DMS 273 (cell line): ENCODE data around the gene MRPS27.

Experiments
- DNase-seq: peaks from one replicate; lab custom pipeline; 2025; ENCODE audit not compliant: unreplicated experiment; lab: John Stamatoyannopoulos, UW

Gene MRPS27

DNA sequence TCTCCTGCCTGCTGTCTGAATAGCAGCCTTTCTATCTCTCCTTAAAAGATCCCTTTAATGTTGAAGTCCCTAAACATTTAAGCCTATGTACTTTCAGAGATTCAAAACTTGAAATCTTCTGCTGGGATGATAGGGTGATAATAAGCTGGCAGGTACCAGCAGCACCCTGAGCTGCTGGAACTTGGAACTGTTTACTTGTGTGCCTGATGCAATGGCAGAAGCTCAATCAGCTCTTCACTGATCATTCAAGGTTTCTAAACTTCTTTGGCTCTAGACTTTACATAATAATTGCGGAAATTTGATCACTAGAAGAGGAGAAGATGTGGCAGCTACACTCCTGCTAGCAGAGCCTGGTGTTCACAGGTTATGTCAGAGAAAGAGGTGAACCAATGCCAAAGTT lies 27.6 kb downstream of the MRPS27 start:
- peak; percentile 51 for DNase-seq

DNA sequence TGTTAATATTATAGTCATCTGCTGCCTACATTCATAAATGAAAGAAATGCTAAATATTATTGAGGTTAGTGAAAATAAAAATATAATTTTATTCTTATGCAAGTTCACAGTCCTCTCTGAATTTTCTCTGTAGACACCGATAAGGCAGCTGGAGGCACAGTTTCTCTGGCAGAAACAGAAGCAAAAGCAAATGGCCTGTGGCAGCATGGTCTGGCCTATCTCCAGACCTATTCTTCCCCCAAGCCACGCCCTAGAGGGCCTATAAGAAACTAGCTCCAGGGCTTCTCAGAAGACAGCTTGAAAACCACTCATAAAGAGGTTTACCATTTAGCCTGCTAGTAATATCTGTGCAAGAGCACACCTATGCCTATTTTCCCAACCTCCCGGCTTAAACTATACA lies 28.4 kb downstream of the MRPS27 start:
- peak; percentile 92 for DNase-seq

DNA sequence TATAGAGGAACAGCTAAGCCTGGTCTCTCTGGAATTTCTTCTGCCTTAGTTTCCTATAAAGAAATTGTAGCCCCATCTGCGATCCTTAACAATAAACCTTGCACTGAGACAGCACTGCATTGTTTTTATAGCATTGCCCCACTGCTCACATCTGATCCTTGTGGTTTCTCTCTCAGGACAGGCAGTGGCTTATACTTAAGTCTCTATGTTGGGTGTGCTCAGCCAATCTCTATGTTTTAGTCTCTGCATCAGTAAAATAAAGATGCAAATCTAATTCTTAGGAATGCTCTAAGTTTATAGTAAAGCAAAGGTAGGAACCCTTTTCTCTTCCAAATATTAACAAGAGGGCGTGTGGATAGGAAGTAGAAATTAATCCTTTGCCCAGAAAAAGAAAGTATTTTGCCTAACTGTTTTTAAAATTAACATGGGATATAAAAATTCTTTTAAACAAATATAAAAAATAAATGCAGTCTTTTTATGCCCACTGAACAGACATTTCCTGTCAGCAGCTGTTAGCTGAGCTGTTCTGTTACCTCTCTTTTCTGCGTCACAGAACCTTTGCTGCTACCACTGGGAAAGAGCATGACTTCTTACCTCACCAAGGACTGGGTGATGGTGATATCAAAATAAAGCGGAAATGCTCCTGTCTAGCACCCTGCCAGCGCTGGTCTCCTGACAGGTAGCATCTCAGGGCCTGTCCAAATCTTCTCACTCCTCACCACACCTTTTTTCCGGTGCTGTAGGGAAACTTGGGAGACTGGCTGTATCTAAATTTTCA lies 29.5 kb downstream of the MRPS27 start:
- no peak for DNase-seq

DNA sequence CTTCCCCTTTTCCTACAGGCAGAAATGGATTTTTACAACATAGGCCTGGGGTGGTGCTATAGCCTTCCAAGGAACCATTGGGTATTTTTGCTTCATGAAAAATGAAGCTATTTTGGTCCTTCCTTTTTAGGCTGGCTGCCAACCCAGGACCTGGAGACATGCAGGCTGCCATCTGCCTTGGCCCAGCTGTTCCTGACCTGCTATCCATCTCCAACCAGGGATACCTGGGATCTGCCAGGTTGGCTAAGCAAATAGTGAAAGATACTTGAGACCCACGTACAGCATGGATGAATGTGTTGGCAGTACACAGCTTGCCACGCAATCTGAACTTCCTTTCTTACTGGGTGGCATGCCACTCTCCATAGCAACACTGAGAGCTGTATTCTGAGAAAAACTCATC lies 31.1 kb downstream of the MRPS27 start:
- DNase-seq = peak; percentile 99

DNA sequence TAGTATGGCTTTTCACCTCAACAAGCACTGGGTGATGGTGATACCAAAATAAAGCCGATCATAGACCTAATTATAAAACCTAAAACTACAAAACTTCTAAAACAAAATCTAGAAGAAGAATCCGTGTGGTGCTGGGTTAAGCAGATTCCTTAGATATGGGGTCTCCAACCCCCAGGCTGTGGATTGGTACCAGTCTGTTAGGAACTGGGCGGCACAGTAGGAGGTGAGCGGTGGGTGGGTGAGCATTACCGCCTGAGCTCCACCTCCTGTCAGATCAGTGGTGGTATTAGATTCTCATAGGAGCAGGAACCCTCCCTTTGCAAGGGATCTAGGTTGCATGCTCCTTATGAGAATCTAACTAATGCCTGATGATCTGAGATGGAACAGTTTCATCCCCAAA lies 33.2 kb downstream of the MRPS27 start:
- DNase-seq = peak; percentile 74

DNA sequence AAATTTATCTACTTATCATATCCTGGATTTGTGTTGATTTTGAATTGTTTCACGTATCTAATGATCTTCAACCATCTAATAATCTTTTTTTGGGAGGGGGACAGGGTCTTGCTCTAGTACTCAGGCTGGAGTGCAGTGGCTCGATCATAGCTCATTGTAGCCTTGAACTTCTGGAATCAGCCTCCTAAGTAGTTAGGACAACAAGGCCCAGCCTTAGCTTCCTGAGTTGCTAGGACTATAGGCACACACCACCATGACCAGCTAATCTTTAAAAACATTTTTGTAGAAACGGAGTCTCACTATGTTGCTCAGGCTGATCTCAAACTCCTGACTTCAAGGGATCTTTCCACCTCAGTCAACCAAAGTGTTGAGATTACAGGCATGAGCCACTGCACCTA lies 34.6 kb downstream of the MRPS27 start:
- no peak for DNase-seq

DNA sequence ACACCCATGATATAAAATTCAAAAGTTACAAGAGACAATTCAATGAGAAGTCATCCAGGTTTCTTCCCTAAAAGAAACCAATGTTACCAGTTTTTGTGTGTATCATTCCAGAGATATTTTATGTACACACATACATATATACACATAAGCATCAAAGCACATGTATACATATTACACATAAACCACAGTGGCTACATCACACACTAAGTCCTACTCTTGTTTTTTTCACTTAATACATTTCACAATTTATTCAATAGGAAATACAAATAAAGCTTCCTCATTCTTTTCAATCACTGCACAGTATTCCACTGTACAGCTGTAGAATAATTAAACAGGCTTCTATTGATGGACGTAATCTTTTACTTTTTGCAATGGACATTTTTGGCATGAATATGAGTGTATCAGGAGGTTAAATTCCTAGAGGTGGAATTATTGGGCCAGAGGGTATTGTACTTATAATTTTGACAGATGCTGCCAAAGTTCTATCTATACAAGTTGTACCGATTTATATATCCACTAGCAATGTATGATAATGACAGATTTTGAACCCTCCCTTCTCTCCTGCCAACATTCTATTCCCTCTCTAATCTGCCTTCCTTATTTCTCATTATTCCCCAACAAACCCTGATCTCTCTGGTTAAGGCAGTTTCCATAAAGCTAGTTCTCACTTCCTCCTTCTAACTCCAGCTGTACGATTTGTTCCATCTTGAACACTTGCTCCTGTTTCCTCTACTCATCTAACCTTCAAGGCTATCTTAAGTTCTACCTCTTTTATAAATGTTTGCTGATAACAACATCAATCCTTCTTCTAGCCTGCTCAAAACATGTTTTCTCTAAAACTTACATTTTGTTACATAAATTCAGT lies 35.2 kb downstream of the MRPS27 start:
- DNase-seq = no peak

DNA sequence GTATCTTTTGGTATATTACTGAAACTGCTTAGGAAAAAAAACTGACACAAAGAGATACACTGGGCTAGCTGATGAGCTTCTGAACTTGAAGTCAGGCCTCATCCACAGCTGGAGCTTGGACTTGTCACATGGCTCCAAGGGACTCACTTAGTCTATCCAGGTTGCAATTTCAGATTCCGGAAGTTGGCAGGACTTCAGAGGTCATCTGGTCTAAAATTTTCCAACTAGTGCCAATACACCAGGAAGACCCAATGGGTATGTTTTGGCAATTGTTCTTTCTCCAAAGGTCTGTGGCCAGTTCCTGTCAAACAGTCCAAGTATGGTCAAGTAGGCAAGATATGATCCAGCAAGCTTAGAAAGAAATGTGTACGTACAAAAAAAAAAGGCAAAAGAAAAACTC lies 36.7 kb downstream of the MRPS27 start:
- peak; percentile 62 for DNase-seq

DNA sequence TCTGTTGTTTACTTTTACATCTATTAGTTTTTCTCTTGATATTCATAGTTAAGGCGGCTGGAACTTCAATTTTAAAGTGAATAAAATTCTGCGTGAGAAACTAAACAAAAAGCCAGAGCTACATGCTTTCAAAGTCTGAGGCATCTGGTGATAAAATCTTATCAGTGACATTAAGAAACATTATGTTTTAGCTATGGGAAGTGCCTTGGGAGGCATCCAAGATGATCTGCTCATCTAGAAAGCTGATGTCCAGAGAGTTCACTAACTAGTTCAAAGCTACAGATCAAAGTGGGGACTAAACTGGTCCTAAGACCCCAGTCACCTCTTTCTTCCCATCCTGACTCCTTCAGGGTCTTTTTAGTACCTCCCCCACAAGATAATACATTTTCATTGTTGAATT lies 37.2 kb downstream of the MRPS27 start:
- peak; percentile 67 for DNase-seq

DNA sequence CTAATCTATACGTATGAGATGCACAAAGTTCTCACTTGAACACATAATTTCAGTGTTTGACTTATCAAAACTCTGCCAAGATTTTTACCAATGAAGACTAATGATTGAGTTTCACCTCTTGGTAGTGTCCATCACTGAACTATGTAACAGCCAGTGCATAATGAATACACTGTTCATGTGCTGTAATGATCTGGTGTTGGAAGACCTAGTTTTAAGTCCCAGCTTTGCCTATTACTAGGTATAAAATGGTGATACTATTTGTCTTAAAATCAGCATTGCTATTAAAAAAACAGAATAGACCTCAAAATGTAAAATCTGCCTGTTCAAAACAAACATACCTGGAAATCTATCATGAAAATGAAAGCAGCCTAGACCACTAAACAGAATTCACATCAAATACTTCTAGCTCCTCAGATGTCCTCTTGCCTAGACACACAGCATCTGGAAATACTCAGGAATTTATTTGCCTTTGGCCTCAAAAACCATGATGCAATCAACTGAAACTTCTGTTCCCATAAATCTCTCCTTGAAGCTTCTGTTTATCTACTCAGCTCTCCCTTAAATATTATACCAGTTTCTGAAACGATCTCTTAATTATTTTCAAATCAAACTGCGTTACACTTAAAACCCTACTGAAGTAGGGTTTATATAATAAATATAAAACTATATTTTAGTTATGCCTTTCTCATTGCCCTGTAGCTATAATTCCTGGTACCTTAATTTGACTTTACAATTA lies 38.1 kb downstream of the MRPS27 start:
- peak; percentile 82 for DNase-seq

DNA sequence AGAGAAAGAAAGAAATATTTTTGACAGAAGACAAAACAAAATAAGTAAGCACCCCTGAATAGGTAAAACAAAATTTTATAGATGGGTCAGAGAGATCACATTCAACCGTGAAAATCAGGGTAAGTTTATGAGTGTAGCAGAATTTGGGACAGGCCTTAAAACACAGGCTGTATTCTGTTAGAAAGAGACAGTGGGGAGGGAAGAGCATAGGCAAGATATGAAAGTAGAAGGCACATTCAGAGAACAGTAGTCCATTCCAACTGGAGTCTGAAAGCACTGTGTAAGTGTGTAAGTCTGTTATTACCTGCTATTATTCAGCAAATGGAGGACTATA lies 38.6 kb downstream of the MRPS27 start:
- no peak for DNase-seq

DNA sequence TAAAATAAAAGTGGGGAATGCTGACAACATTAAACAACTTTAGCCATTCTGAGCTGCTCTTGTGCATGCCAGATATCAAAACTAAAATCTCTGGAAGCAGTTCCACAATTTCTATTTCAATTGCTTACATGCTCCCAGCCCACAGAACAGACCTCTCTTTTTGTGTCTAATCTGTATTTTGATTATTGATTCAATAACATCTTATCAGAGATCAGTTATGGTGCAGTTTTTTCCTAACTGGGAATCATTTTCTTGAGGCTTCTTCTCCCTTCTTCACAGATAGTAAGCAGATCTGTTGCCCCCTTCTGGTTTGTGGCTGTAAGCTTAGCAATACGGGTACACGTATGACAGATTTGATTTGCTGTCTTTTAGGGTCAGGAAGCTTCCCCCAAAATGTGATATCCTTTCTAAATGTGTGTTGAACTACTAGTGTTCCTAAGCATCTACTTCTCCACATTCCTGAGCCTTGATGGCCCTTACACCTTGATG lies 39.4 kb downstream of the MRPS27 start:
- DNase-seq = peak; percentile 77

DNA sequence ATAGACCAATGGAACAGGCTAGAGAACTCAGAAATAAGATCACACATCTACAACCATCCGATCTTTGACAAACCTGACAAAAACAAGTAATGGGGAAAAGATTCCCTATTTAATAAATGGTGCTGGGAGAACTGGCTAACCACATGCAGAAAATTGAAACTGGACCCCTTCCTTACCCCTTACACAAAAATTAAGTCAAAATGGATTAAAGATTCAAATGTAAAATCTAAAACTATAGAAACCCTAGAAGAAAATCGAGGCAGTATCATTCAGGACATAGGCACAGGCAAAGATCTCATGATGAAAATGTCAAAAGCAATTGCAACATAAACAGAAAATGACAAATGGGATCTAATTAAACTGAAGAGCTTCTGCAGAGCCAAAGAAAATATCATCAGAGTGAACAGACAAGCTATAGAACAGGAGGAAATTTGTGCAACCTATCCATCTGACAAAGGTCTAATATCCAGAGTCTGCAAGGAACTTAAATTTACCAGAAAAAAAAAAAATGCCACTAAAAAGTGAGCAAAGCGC lies 43.8 kb downstream of the MRPS27 start:
- DNase-seq = no peak

DNA sequence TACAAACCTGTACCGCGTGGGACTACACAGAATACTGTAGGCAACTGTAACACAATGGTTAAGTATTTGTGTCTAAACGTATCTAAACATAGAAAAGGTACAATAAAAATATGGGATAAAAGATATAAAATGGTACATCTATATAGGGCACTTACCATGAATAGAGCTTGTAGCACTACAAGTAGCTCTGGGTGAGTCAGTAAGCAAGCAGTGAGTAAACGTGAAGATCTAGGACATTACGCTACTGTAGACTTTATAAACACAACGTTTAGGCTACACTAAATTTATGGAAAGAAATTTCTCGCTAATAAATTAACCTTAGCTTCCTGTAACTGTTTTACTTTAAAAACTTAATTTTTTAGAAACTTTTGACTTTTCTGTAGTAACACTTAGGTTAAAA lies 46.5 kb downstream of the MRPS27 start:
- no peak for DNase-seq

DNA sequence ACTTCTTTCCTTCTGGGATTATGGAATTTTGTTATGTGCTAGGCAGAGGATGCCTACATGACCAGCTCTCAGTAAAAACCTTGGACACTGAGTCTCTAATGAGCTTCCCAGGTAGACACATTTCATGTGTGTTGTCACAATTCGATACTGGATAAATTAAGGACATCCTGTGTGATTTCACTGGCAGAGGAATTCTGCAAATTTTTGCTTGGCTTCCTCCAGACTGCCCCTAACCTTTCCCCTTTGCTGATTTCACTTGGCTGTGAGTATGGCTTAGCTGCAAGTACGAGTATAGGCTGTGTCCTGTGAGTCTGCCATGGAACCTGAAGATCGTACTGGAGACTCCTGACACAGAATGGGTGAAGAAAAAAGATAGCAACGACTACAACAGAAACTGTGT lies 47.6 kb downstream of the MRPS27 start:
- peak; percentile 54 for DNase-seq

DNA sequence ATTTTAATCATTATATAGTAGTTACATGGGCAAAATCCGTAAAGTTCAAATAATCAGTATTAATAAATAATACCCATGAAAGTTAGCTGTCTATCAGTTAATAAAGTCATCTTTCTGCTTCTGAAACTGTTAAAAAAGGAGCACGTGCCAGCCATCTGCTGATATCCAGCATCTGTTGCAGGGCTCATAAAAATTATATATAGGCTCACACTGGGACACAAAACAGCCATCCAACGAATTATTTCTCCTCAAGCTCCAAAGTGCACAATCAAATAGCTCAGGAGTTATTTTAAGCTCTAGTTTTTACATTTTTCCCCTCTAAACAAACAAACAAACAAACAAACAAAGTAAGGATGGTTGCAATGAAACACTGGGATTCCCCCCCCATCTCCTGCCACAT lies 48.3 kb downstream of the MRPS27 start:
- DNase-seq = peak; percentile 83

DNA sequence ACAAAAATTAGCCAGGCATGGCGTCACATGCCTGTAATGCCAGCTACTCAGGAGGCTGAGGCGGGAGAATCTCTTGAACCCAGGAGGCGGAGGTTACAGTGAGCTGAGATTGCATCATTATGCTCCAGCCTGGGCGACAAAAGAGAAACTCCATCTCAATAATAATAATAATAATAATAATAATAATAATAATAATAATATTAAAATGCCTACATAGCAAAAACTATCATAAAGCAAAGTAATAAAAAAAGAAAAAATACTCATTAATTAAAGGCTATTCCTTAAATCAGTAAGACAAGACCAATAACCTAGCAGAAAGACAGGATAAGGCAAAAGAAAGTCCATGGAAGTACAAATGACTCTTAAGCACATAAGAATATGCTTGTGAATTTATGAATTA lies 50.0 kb downstream of the MRPS27 start:
- no peak for DNase-seq

DNA sequence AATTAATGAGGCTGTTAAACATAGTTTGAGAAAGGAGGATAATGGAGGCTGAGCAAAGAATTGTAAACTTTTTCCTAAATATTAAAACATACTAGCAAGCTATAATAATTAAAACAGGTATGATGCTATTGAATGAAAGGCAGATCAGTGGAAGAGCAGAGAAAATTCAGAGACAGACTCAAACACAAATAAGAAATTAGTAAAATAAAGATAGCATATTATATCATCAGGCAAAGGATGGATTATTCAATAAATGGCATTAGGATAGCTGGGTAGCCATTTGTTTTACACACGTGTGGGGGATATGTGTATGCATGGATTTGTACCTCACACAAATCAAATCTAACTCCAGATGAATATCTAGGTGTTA lies 50.6 kb downstream of the MRPS27 start:
- no peak for DNase-seq

DNA sequence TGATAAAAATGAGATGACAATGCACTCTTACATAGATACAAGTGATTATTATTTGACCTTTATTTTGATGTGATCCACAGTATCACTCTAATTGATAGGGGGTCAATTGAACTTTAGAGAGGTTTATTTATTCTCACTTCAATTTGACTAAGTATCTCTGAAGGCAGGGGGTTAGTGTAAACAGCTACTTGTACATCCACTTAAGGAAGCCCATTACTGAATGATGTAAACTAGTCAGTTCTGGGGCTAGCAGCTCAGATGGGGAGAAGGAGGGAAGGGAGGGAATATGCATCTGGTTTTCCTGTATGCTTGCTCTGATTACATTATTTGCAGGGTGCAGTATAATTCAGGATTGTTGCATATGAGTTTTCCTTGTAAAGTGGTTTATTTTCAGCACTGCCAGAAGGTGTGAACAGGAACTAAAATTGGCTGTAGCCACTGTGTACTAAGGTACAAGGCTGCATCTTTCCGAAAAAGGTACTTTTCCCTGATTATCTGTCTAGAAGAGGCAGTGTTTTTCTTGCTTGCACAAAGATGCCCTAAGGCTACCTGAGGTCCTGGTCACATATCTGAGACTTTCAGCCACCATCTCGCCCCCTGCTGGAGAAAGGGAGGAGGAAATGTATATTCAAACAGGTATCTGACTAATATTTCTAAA lies 51.2 kb downstream of the MRPS27 start:
- DNase-seq = peak; percentile 80

DNA sequence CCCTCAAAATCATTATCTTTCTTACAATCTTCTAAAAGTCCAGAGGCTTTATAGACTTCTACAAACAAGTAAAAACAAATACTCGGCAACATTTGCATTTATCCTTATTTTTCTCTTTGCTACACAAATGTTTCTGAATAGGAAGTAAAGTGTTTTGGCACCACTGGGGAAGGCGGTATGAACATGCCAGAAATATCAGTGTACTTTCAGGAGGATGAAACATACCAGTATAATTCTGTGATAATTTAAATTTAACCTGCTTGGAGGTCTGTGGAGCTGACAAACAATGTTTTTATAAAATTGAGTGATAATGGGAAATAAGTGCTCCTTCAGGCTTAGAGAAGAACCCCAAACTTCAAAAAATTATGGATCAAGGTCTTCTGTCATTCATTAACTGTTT lies 51.8 kb downstream of the MRPS27 start:
- no peak for DNase-seq

DNA sequence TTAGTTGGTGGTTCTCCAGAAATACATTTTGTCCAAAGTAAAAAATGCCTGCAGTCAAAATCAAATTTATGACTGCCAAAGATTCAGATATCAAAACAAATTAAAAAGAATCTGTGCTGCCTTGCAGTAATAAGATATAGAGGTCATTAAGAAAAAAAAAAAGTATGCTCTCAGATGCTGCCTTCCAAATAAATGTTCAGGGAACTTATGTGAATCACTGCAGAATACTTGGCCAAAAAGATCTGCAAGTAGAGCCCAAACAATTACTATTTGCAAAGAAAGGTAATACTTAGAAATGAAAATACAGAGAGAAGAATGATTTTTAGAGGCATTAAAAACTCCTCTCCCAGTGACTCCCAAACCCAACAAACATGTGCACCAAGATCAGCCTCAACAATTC lies 52.4 kb downstream of the MRPS27 start:
- DNase-seq = no peak
